H1 (cell line): ENCODE results near the gene NSG2. TPM values are rescaled to one million over a fixed set of nuclear protein-coding genes. Genes with fewer than 3 reads are reported as not detected.

Experiments
- CTCF ChIA-PET: fragments of 300-600 bp; sonication (Branson Sonifier 250); formaldehyde crosslinking; loops from one replicate; lab custom pipeline; 2021; ENCODE audit not compliant: partially characterized antibody; lab: Charles Lee
- POLR2A ChIA-PET: fragments of 300-600 bp; sonication (Branson Sonifier 250); formaldehyde crosslinking; loops from one replicate; lab custom pipeline; 2021; ENCODE audit warnings: inconsistent platforms; ENCODE audit not compliant: partially characterized antibody; lab: Charles Lee
- DNase-seq, 2 experiments: peaks; one replicate each; pipeline versions ENCODE4 v3.0.0 to v3.0.0-alpha.2; 2010 to 2022; ENCODE audit warnings: low spot score in 2 of 2, low read depth in 1 of 2, mixed read lengths in 1 of 2
- FAIRE-seq: peaks from 2 replicates; lab custom pipeline; 2011; peaks lifted over from hg19 to GRCh38; lab: Jason Lieb, UNC
- H2AFZ ChIP-seq: 2 replicates; pipeline ENCODE4 v1.8.1; 2012; ENCODE audit warnings: low read length, inconsistent platforms
- H2AK5ac ChIP-seq: 2 replicates; pipeline ENCODE4 v1.6.1; 2013; ENCODE audit warnings: low read depth, low read length
- H2BK120ac ChIP-seq: replicated peaks from 2 replicates; pipeline ENCODE3; 2013; ENCODE audit warnings: low read depth, low read length, inconsistent platforms
- H2BK12ac ChIP-seq: 2 replicates; pipeline ENCODE4 v1.6.1; 2013; ENCODE audit warnings: low read depth, low read length
- H2BK15ac ChIP-seq: 2 replicates; pipeline ENCODE4 v1.6.1; 2013; ENCODE audit warnings: low read length
- H2BK20ac ChIP-seq: 2 replicates; pipeline ENCODE4 v1.6.1; 2013; ENCODE audit warnings: low read length
- H2BK5ac ChIP-seq: 2 replicates; pipeline ENCODE4 v1.6.1; 2013; ENCODE audit warnings: low read depth, low read length
- H3K14ac ChIP-seq: 2 replicates; pipeline ENCODE4 v1.6.1; 2013; ENCODE audit warnings: inconsistent platforms; ENCODE audit not compliant: insufficient read length
- H3K18ac ChIP-seq: 2 replicates; pipeline ENCODE4 v1.6.1; 2013; ENCODE audit warnings: low read length; ENCODE audit errors: extremely low read depth
- H3K23ac ChIP-seq: 2 replicates; pipeline ENCODE4 v1.6.1; 2013; ENCODE audit warnings: inconsistent platforms; ENCODE audit not compliant: insufficient read length
- H3K23me2 ChIP-seq: 2 replicates; pipeline ENCODE4 v1.6.1; 2013; ENCODE audit warnings: low read depth, low read length
- H3K27ac ChIP-seq: 2 replicates; pipeline ENCODE4 v1.6.1; 2011; ENCODE audit warnings: low read depth, low read length, inconsistent platforms
- H3K27me3 ChIP-seq, 4 experiments: replicated peaks in 1 of 4; 1 replicate in 1 of 4; 2 replicates in 3 of 4; pipeline versions ENCODE4 v1.6.1 to v1.8.1; 2011 to 2013; ENCODE audit warnings: low read length in 3 of 4, mild to moderate bottlenecking in 3 of 4, inconsistent platforms in 2 of 4, mixed read lengths in 2 of 4, moderate library complexity in 1 of 4; ENCODE audit not compliant: control insufficient read depth in 3 of 4, insufficient read depth in 3 of 4; ENCODE audit errors: extremely low read depth in 1 of 4
- H3K36me3 ChIP-seq, 4 experiments: 2 replicates each; pipeline versions ENCODE4 v1.6.1 to v1.8.1; 2011 to 2013; ENCODE audit warnings: mild to moderate bottlenecking in 4 of 4, low read length in 3 of 4, moderate library complexity in 2 of 4, control low read depth in 1 of 4, inconsistent platforms in 1 of 4; ENCODE audit not compliant: insufficient read depth in 4 of 4, control insufficient read depth in 2 of 4
- H3K4ac ChIP-seq: replicated peaks from 2 replicates; pipeline ENCODE3; 2013; ENCODE audit warnings: low read length, low read depth, mixed read lengths, inconsistent platforms; ENCODE audit not compliant: insufficient read length
- H3K4me1 ChIP-seq, 4 experiments: replicated peaks in 1 of 4; 1 replicate in 1 of 4; 2 replicates in 3 of 4; pipeline versions ENCODE4 v1.6.1 to v1.8.1; 2011 to 2013; ENCODE audit warnings: low read length in 3 of 4, inconsistent platforms in 2 of 4, mixed read lengths in 1 of 4; ENCODE audit not compliant: insufficient read depth in 4 of 4, control insufficient read depth in 3 of 4
- H3K4me2 ChIP-seq, 2 experiments: 2 replicates each; pipeline versions ENCODE4 v1.6.1 to v1.8.1; 2011 to 2013; ENCODE audit warnings: low read depth in 2 of 2, low read length in 2 of 2, control low read depth in 1 of 2, inconsistent platforms in 1 of 2, mild to moderate bottlenecking in 1 of 2; ENCODE audit not compliant: insufficient read depth in 1 of 2
- H3K4me3 ChIP-seq, 4 experiments: fragments of 200-600, 300-600 bp in 1 of 4; sonication (generic), shearing (Covaris generic), sonication (Bioruptor Twin) in 1 of 4; 2 replicates each; pipeline versions ENCODE4 v1.5.1 to v1.8.1; 2011 to 2016; ENCODE audit warnings: low read length in 4 of 4, low read depth in 3 of 4, control low read depth in 2 of 4, inconsistent platforms in 2 of 4, mild to moderate bottlenecking in 2 of 4, mixed read lengths in 1 of 4, moderate library complexity in 1 of 4; ENCODE audit not compliant: insufficient read depth in 2 of 4; ENCODE audit errors: extremely low read depth in 1 of 4
- H3K56ac ChIP-seq: replicated peaks from 2 replicates; pipeline ENCODE3; 2013; ENCODE audit warnings: low read depth, mild to moderate bottlenecking, mixed read lengths, low read length, inconsistent platforms; ENCODE audit not compliant: insufficient read length
- H3K79me1 ChIP-seq: 2 replicates; pipeline ENCODE4 v1.6.1; 2013; ENCODE audit warnings: low read depth, low read length, control low read depth
- H3K79me2 ChIP-seq, 2 experiments: 2 replicates each; pipeline versions ENCODE4 v1.6.1 to v1.8.1; 2012 to 2013; ENCODE audit warnings: low read length in 2 of 2, mild to moderate bottlenecking in 2 of 2, inconsistent platforms in 1 of 2; ENCODE audit not compliant: insufficient read depth in 2 of 2, control insufficient read depth in 1 of 2
- H3K9ac ChIP-seq, 4 experiments: replicated peaks in 1 of 4; 1 replicate in 1 of 4; 2 replicates in 3 of 4; pipeline versions ENCODE4 v1.6.1 to v1.8.1; 2011 to 2013; ENCODE audit warnings: low read depth in 3 of 4, low read length in 3 of 4, control low read depth in 2 of 4, mild to moderate bottlenecking in 2 of 4, moderate library complexity in 2 of 4, inconsistent platforms in 1 of 4; ENCODE audit errors: extremely low read depth in 1 of 4
- H3K9me3 ChIP-seq, 2 experiments: 2 replicates each; pipeline versions ENCODE4 v1.6.1 to v1.8.1; 2012 to 2013; ENCODE audit warnings: mild to moderate bottlenecking in 2 of 2, moderate library complexity in 2 of 2, control low read depth in 1 of 2, inconsistent platforms in 1 of 2, low read depth in 1 of 2, low read length in 1 of 2, mixed read lengths in 1 of 2; ENCODE audit not compliant: insufficient read depth in 2 of 2
- H4K20me1 ChIP-seq, 2 experiments: replicated peaks in 1 of 2; 2 replicates each; pipeline versions ENCODE3 to v1.8.1; 2011 to 2013; ENCODE audit warnings: inconsistent platforms in 2 of 2, low read length in 2 of 2, mild to moderate bottlenecking in 1 of 2; ENCODE audit not compliant: insufficient read depth in 2 of 2, control insufficient read depth in 1 of 2
- H4K5ac ChIP-seq: 2 replicates; pipeline ENCODE4 v1.6.1; 2013; ENCODE audit warnings: low read length, low read depth, mixed read lengths, inconsistent platforms; ENCODE audit not compliant: insufficient read length
- H4K8ac ChIP-seq: 2 replicates; pipeline ENCODE4 v1.8.0; 2013; ENCODE audit warnings: mild to moderate bottlenecking, moderate library complexity, low read length, inconsistent platforms; ENCODE audit not compliant: insufficient read depth; ENCODE audit errors: extremely low read depth
- H4K91ac ChIP-seq: replicated peaks from 2 replicates; pipeline ENCODE3; 2013; ENCODE audit warnings: low read length, mixed read lengths, inconsistent platforms; ENCODE audit not compliant: insufficient read length
- ATF2 ChIP-seq: IDR thresholded peaks from 2 replicates; pipeline ENCODE4 v1.6.1; 2012; ENCODE audit warnings: low read length, inconsistent platforms
- CHD2 ChIP-seq: IDR thresholded peaks from 2 replicates; pipeline ENCODE4 v1.6.1; 2012; ENCODE audit warnings: low read length, improper control_type of control experiment
- CREB1 ChIP-seq: IDR thresholded peaks from 2 replicates; pipeline ENCODE4 v1.6.1; 2012; ENCODE audit warnings: inconsistent platforms
- CTCF ChIP-seq, 3 experiments: IDR thresholded peaks; 1 replicate in 2 of 3; 2 replicates in 1 of 3; pipeline versions ENCODE4 v1.5.1 to v1.6.1; 2011; ENCODE audit warnings: low read length in 3 of 3, mild to moderate bottlenecking in 3 of 3, inconsistent platforms in 2 of 3, low read depth in 1 of 3, moderate library complexity in 1 of 3; ENCODE audit not compliant: insufficient read depth in 1 of 3; ENCODE audit errors: control extremely low read depth in 1 of 3
- GTF2F1 ChIP-seq: IDR thresholded peaks from 2 replicates; pipeline ENCODE4 v1.6.1; 2012; ENCODE audit warnings: low read depth, low read length, improper control_type of control experiment, borderline replicate concordance
- NRF1 ChIP-seq: IDR thresholded peaks from 2 replicates; pipeline ENCODE4 v1.6.1; 2011; ENCODE audit warnings: mild to moderate bottlenecking, low read depth, low read length, improper control_type of control experiment
- SP1 ChIP-seq: IDR thresholded peaks from 2 replicates; pipeline ENCODE4 v1.6.1; 2011; ENCODE audit warnings: low read depth, low read length
- TAF7 ChIP-seq: optimal IDR thresholded peaks from 2 replicates; pipeline ENCODE3; 2011; ENCODE audit warnings: low read depth, mild to moderate bottlenecking, inconsistent platforms, low read length, moderate library complexity, borderline replicate concordance
- YY1 ChIP-seq: IDR thresholded peaks from 2 replicates; pipeline ENCODE4 v1.6.1; 2011; ENCODE audit warnings: low read depth, mild to moderate bottlenecking, low read length
- WGBS, 2 experiments: shearing (Covaris generic) in 1 of 2; methylation state at CpG; one replicate each; pipeline versions ENCODE4 v1.1.6 to v1.1.7; 2013 to 2015; ENCODE audit warnings: low lambda C conversion rate in 2 of 2, mixed read lengths in 2 of 2, inconsistent platforms in 1 of 2, low coverage in 1 of 2, missing lambda C conversion rate in 1 of 2; ENCODE audit not compliant: insufficient replicate concordance in 2 of 2, insufficient coverage in 1 of 2, insufficient read length in 1 of 2; ENCODE audit errors: extremely low coverage in 1 of 2, missing lambda C conversion rate in 1 of 2; 5-methylcytosine and 5-hydroxymethylcytosine counted together
- polyA plus RNA-seq, 7 experiments: library from polyadenylated mRNA; depleted of rRNA in 3 of 7; stranded (reverse) in 5 of 7; unstranded in 2 of 7; fragments of >200 nt in 5 of 7; fragments of 200-250 nt in 2 of 7; gene quantifications; 1 replicate in 5 of 7; 2 replicates in 1 of 7; 4 replicates in 1 of 7; pipeline versions ENCODE4 v1.2.1 to v1.2.3, GENCODE V29; 2011 to 2013; ENCODE audit warnings: missing spikeins in 2 of 7, mixed read lengths in 2 of 7
- total RNA-seq: library from RNA; stranded (reverse); fragmentation: NEBNext Ultra II Directional; extraction: Animal tissue kit (Norgen Biotek cat#: 25700); gene quantifications from 2 replicates; pipeline ENCODE4 v1.2.1, GENCODE V29; 2021

Gene NSG2
- total and polyA plus RNA-seq, 2 of the 8 experiments (the other 6 are each of a cell fraction or from before 2014, with no cell fraction given): 0.56 to 0.78 TPM

GRCh38 chr5:174056064-174056847 is 10.8 kb downstream of the NSG2 start:
- Histone ChIP-seq H3K79me1 (no peaks in the 10 kb centered on the region), H2BK15ac (no peak overlapping the region), H3K14ac (no peak overlapping the region), H3K18ac (no peak overlapping the region), H3K79me2 (no peaks in the 10 kb centered on the region), H2AFZ (no peak overlapping the region), H3K4me2 (no peak overlapping the region), H2BK120ac (no peak overlapping the region), H3K23ac (no peak overlapping the region), H3K23me2 (no peaks in the 10 kb centered on the region; the same call in 1 of the 2 replicates), H2BK20ac (no peak overlapping the region), H3K36me3 (no peaks in the 10 kb centered on the region), H4K5ac (no peak overlapping the region), H4K8ac (no peak overlapping the region), H4K91ac (no peak overlapping the region), H4K20me1 (no peaks in the 10 kb centered on the region), H3K9ac (no peak overlapping the region), H3K4me3 (no peak overlapping the region), H3K56ac (no peak overlapping the region), H3K27ac (no peak overlapping the region), H3K4ac (no peak overlapping the region), H2BK5ac (no peak overlapping the region), H2AK5ac (no peak overlapping the region), H2BK12ac (no peak overlapping the region), H3K27me3 (no peaks in the 10 kb centered on the region), H3K4me1 (no peaks in the 10 kb centered on the region), H3K9me3 (no peaks in the 10 kb centered on the region)
- ChIA-PET CTCF (interaction anchor here (0.6 to 7.5 kb wide), 6 partner anchors 11 to 284 kb away, joined by 3 to 45 read pairs (median 7); partner anchors contain the start of gene NSG2), POLR2A (no interaction called here)
- WGBS, 2 experiments: 85% methylated on average over 4 of the region's 4 CpGs; no CpG with 5 or more reads in 1 of the 2 experiments
- DNase-seq: no peak
- FAIRE-seq: no peak
- TF ChIP-seq ATF2 (no peak), YY1 (no peak), CHD2 (no peak), TAF7 (no peak), SP1 (no peak), GTF2F1 (no peak), CTCF (IDR thresholded peaks at IDR 0.05; ENCODE audit: control extremely low read depth in 1 of 3, insufficient read depth in 1 of 3, low read depth in 1 of 3, low read length in 3 of 3) (peak in 1 of 3 experiments; percentile 40; a peak in 2 of 4 replicates), NRF1 (no peak), CREB1 (no peak)
